ENCODE data around the gene SCAF8.

SCAF8 gene

DNA sequence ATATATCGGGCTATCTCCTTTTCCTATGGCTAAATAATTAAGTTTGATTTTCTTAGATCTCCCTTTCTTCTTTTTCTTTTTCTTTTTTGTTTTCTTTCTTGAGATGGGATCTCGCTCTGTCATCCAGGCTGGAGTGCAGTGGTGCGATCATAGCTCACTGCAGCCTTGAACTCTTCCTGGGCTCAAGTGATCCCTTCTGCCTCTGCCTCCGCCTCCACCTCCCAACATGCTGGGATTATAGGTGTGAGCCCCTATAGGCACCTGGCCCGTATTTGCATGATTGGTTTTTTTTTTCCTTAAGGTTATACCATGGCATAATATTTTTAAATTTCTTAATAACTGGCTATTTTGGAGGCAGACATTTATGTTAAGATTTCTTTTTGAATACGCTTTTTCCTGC lies 106.3 kb downstream of the SCAF8 start:
- no peak for DNase-seq (ENCODE audit: low spot score)

DNA sequence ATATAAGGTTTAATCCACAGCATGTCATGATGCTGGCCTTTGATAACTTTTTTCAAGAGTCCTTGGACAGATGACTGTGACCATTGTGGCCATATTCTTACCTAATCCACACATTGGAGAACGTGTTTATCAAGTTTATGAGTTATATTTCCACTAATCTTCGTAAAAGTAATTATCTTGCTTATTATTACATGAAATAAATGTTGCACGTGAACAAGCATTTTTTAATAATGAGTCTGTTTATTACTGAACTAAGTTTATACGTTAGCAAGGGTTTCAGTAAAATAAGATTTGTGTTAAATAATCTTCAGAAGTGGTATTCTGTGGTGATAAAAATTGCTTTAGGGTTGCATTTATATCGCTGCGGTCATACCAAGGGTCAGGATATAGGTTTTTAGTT lies 107.1 kb downstream of the SCAF8 start:
- no peak for DNase-seq (ENCODE audit: low spot score)

DNA sequence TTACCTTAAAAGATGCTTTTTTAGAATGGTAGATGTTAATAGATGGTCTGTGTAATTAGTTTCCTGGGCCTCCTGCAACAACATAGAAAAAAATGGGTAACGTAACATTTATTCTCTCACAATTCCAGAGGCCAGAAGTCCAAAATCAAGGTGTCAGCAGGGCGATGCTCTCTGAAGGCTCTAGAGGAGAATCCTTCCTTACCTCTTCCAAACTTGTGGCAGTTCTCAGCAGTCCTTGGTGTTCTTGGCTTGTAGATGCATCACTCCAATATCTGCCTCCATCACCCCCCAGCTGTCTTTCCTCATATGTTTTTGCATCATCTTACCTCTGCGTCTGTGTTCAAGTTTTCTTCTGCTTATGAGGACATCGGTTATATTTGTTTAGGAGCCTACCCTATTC lies 107.9 kb downstream of the SCAF8 start:
- DNase-seq (ENCODE audit: low spot score): no peak

DNA sequence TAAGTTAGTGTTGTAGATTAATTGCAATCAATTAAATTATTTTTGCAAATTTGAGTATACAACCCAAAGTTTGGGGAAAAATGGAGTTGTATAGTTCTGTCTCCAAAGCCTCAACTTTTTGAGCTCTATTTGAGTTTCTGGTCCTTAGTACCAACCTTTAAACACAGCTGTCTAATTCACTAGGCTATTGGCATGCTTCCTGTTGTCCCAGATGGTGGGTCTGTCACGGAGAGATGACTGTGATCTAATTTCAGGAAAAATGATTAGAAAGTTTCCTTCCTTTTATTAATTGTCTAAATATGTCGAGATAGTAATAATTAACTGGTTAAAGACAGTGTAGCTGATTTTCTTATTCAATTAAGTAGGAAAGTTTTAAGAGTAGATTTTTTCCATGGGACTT lies 109.6 kb downstream of the SCAF8 start:
- DNase-seq (ENCODE audit: low spot score): no peak

DNA sequence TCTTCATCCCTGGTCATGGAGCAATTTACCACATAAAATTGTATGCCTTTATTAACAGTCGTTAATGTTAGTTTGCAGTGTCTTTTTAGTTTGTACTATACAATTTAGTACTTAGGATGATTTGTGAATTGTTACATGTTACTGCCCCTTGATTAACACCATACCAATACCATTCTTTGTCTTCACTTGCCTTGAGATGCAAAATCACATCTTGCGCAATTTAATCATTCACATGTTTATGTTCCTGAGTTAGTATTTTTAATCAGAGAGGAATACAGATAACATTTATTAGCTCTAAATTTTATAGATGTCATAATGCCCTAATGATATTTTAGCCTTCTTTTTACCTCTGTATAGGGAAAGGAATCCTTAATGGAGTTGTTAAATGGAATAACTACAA lies 114.1 kb downstream of the SCAF8 start:
- DNase-seq (ENCODE audit: low spot score): no peak

DNA sequence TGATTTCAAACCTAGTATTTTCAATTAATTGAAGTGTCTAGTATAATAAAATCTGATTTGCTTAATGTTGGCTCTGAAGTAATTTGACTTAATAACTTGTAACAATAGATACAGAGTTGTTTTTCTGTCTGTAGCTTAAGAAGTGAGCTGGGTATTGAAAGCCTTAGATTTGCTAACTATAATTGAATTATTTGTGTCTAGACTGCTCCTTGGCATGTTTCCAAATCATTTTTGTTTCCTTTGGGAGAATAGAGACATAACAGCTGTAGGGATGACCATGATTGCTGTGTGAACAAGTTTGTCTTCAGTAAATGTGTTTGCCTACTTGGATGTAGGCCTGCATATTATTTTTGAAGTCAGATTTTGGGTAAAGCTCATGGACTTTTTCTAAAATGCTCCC lies 115.4 kb downstream of the SCAF8 start:
- no peak for DNase-seq (ENCODE audit: low spot score)

DNA sequence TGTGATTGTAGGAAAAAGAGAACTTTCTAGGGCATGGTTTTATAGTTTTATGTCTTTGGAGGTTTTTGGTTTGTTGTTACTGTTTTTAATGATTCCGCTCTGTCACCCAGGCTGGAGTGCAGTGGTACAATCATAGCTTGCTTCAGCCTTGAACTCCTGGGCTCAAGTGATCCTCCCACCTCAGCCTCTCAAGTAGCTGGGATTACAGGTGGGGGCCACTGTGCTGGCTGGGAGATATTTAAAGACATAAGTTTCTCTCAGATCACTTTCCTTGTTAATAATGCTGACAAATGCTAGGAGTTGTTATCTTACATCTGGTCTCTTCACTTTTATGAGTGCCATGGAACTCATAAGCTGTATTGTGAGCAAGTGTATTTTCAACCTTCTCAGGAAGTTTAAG lies 116.3 kb downstream of the SCAF8 start:
- no peak for DNase-seq (ENCODE audit: low spot score)

DNA sequence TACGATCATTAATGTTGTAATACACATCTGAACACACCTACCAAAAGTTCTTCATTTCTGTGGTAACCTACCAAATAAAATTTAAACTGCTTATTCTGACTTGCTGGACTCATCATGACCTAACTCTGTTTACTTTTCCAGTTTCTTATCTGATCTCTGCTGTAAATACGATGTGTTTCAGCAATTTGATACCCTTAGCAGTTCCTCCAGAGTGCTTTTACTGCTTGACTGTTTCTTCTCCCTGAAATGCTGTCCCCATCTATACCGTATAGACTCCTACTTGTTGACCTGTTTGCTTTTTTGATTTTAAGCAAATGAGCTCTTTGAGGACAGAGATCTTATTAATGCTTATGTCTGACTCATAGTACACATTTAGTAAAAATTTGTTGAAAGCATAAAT lies 119.5 kb downstream of the SCAF8 start:
- no peak for DNase-seq (ENCODE audit: low spot score)

DNA sequence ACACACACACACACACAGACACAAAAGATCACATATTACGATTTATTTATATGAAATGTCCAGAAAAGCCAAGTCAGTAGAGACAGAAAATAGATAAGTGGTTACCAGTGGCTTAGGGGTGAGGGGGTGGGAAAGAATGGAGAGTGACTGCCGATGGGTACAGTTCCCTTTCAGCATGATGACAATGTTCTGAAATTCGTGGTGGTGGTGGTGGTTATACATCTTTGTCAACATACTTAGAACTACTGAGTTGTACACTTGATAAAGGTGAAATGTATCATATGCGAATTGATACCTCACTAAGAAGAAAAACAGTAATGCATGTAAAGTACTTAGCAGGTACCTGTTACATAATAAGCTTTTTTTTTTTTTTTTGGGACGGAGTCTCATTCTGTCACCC lies 124.3 kb downstream of the SCAF8 start:
- DNase-seq (ENCODE audit: low spot score): no peak

DNA sequence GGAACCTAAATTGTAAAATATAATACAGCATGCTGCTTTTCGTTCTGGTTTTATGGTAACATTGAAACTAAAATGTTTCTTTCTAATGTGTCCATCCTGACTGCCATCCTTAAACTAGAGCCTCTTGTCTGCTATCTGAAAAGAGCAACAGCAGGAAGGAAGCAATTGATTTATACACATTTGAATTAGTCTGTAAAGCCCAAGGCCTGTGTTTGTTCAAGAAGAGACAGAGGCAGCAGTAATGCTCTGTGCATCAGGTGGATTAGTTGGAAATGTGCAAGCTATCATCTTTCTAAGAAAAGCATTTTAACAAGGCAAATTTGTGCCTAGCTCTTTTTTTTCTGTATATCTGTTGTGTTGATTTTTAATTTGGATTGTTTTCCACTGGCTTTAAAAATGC lies 128.6 kb downstream of the SCAF8 start:
- DNase-seq (ENCODE audit: low spot score): no peak

DNA sequence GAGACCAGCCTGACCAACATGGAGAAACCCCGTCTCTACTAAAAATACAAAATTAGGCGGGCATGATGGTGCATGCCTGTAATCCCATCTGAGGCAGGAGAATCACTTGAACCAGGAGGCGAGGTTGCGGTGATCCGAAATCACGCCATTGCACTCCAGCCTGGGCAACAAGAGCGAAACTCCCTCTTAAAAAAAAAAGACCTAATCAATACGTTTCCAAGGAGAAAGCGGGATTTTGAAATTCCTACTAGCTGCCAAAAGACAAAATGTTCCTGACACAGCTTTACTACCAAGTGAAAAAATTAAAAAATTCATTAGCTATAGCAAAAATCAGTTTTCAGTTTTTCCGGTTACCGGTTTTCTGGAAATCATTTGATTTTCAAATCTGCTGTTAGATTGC lies 129.3 kb downstream of the SCAF8 start:
- no peak for DNase-seq (ENCODE audit: low spot score)

DNA sequence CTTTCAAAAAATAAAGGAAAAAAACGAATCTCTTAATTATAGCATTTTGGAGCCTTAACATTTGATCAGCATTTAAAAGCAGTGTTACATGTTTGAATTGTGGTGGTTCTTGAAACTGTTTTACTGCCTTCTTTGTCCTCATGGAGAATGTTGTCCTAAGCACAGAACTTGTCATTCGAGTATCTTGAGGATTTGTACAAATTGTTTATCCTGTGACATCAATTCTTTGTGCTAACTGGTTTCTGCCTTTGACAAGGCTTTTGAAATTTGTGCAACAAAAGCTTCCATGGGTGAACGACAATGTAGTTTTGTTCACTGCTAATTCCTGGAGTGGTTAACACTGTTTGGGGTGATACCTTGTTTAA lies 130.8 kb downstream of the SCAF8 start:
- no peak for DNase-seq (ENCODE audit: low spot score)

DNA sequence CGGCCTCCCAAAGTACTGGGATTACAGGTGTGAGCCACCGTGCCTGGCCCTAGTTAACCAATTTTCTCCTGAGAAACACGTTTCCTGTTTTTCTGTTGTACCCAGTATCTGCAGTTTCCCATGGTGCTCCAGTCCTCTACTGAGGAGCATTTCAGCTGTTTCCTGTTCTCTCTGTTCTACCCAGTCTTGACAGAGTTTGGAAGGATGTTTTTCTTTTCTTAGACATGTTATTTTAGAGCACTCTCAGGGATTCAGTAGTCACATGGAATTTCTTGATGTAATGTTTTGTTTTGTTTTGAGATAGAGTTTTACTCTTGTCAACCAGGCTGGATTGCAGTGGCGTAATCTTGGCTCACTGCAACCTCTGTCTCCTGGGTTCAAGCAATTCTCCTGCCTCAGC lies 132.1 kb downstream of the SCAF8 start:
- DNase-seq (ENCODE audit: low spot score): no peak

DNA sequence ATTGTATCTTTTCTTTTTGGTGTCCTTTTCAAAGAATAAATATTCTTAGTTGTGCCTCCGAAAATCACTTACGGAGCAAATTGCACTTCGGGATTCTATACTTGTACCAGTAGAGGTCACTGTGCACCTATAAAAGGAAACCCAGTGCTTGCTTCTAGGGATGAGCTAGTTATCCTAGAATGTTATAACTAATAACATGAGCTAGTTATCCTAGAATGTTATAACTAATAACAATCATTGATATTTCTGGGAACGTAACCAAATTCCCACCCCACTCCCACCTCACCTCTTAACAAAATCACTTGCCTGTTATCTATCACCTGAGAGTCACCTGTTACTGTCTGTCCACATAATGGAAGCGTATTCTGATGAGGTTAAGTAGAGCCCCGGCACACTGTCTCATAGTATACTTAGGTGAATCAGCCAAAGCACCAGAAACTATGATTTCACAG lies 135.0 kb downstream of the SCAF8 start:
- peak; percentile 66 for DNase-seq (ENCODE audit: low spot score)

DNA sequence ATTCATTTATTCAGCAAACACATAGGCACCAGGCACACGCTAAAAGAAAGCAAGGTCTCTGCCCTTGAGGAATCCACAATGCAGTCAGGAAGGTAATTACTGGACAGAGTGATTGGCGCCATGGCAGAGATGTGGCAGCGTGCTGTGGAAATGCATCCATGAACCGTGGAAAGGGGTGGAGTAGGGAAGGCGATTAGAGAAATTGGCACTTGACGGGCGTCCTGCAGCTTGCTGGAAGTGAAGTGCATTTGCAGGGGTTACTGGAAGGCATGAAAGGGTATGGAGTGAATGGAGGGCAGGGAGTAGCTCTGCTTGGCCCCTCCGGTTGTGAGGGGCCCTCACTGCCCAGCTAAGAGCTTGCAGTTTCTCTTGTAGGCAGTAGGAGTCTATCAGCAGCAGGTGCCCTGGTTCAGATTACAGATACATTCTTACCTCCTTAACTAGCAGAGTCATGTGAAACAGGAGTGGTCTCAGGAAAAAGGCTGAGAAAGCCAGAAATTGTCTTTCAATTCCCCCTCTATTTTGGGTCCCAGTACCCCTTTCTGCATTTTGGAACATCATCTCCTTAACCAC lies 139.4 kb downstream of the SCAF8 start:
- no peak for DNase-seq (ENCODE audit: low spot score)

DNA sequence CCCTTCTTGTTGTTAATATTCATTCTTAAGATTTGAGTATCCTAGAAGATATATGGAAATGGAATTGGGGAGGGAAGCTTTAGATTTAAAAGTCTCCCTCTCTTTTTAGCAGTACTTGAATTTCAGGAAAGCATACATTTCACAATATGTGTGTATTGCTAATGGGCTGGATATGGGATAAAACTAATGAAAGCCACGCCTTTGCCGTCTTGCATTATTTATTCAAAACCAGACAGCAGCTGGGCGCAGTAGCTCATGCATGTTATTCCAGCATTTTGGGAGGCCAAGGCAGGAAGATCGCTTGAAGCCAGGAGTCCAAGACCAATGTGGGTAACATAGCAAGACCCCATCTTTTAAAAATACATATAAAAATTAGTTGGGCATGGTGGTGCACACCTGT lies 140.3 kb downstream of the SCAF8 start:
- no peak for DNase-seq (ENCODE audit: low spot score)

DNA sequence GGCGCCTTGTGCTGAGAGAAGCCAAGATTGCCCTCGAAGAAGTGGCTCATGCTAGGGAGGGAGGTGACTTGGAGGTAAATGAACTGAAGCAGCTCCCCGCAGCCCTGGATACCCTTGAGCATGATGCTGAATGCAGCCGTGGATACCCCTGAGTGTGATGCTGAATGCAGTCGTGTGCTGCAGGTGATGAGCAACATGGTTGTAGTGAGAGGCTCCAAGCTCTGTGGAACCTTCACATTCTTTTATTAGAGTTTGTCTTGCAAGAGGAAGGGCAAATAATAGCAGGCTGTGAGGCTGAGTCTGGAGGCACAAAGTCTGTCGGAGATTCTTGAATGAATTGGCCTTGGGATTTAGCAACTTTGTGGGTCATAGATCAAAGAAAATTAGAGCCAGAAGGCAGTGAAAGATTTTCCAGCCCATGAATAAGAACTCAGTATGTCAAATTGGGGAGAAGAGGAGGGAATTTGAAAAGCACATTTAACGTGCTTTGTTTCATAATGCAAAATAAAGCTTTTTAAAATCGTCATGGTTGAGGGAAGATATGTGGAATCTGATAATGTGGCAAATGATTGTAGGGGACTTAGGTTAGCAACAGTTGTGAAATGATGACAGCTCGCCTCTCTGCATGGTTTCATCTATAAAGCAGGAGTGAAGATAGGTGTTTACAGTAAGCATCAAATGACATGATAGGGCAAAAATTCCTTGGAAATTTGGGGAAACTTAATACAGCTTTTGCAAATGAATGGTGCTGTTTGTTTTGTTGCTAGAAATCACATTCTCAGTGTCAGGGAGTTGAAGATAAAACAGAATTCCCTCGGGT lies 141.8 kb downstream of the SCAF8 start:
- DNase-seq (ENCODE audit: low spot score): no peak

DNA sequence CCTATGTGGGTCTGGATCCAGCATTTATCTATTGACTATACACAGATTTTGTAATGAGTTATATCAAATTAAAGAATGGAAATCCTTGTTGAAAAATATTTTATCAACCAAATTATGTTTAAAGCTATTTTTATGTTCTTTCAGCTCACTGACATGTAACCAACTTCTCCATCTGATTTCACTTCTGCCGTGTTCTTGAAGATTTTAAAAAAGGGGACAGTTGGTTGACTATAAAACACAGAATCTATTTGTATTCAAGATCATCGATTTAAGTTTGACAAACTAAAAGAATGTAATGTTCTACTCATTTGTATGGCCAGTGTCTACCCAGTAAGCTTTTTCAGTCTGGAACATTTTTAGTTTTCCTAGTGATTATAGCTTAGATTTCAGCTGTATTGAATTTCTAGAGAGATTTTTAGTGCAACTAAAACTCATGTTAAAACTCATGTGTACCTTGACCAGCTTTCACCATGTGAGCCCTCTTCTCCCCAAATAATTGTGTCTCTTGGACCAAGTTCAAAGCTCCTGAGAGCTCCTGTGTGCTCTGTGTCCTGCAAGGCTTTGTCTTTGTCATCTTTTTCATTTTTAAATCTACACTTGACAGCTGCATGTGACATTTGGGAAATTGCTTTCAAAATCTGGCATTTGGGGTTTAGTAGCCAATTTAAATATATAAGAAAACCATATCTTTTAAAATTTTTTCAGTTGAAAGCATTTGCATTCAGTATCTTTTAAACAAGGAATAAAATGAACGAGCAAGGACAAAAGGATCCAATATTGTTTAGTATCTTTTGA lies 143.5 kb downstream of the SCAF8 start:
- DNase-seq (ENCODE audit: low spot score): no peak

DNA sequence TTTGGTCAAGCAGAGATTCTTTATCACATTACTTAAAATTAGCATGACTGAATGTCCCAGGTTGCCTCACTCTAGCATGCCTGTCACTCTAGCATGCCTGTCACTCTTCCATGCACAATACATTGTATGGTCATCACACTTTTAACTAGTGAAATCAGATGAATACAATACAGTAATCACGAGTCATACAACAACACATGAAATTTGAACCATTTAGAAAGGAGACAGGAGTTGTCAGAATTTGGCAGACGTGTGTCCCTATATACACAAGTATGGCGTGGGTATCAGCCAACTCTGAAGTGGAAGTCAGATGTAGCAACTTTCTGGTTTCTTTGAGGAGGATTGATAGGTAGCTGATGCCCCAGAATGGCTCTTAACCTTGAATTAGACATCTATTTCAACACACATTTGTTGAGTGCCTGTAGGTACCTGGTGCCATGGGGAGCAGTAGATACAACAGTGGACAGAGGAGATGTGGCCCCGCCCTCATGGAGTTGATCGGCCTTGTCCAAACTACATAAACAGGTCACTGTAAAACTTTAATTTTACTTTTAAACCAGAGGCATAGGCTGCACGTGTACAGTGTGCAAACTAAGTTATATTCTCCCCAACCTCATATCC lies 145.8 kb downstream of the SCAF8 start:
- no peak for DNase-seq (ENCODE audit: low spot score)

DNA sequence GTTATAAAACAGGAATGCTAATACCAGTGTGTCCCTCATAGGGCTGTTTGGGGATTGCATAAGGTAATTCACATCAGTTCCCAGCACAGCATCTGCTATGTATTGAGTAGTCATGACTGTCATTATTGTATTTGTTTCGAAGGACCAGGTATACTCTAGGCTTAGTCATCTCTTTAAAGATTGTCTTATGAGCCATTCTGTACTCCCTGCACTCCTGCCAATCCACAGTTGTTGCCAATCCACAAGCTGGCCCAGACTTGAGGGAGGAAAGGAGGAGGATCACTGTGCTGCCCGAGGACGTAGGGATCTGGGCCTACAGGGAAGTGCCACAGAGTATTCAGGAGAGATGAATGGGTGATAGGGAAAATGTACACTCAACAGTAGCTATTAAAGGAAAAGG lies 148.9 kb downstream of the SCAF8 start:
- peak; percentile 45 for DNase-seq (ENCODE audit: low spot score)

All from kidney tubule cell (primary cell).